Mesothelial cell of epicardium (in vitro differentiated cells): ENCODE results near the gene OR9I1. TPM values are rescaled to one million over a fixed set of nuclear protein-coding genes. Genes with fewer than 3 reads are reported as not detected.

Source experiments
- DNase-seq, 2 experiments: peaks; one replicate each; pipeline ENCODE4 v3.0.0; 2021; ENCODE audit warnings: low spot score in 2 of 2; ENCODE audit not compliant: unreplicated experiment in 2 of 2
- H3K27ac Mint-ChIP-seq: 2 replicates; pipeline ENCODE4 v1.8.0; 2021; ENCODE audit warnings: mixed read lengths
- H3K27me3 Mint-ChIP-seq: 2 replicates; pipeline ENCODE4 v1.8.0; 2021; ENCODE audit warnings: low read depth, mixed read lengths
- H3K36me3 Mint-ChIP-seq: 2 replicates; pipeline ENCODE4 v1.8.0; 2021; ENCODE audit warnings: mixed read lengths
- H3K4me1 Mint-ChIP-seq: 2 replicates; pipeline ENCODE4 v1.8.0; 2021; ENCODE audit warnings: mixed read lengths
- H3K4me3 Mint-ChIP-seq: 2 replicates; pipeline ENCODE4 v1.8.0; 2021; ENCODE audit warnings: mild to moderate bottlenecking, moderate library complexity, mixed read lengths
- H3K9me3 Mint-ChIP-seq: 2 replicates; pipeline ENCODE4 v1.8.0; 2021; ENCODE audit warnings: mixed read lengths
- CTCF ChIP-seq: fragments of 200-600 bp; sonication (generic); IDR thresholded peaks from one replicate; pipeline ENCODE4 v1.5.0; 2021; ENCODE audit warnings: antibody characterized with exemption; ENCODE audit not compliant: unreplicated experiment
- total RNA-seq: library from RNA; stranded (reverse); gene quantifications from 3 replicates; pipeline ENCODE4 v1.2.1, GENCODE V29; 2021

Gene OR9I1
- total RNA-seq, 1 donor from 2014 or later, result not detected

GRCh38 chr11:58142761-58143160 lies 17.4 kb upstream of the OR9I1 start:
- no peaks in the 10 kb centered on the region for H3K4me1 Mint-ChIP-seq
- H3K27me3 Mint-ChIP-seq, result peaks cover 2% of the 10 kb centered on the region

GRCh38 chr11:58135171-58135570 lies 9.8 kb upstream of the OR9I1 start:
- DNase-seq, result no peak
- no peak overlapping the region for H3K27ac Mint-ChIP-seq
- no peaks in the 10 kb centered on the region for H3K9me3 Mint-ChIP-seq
- H3K4me1 Mint-ChIP-seq, result no peaks in the 10 kb centered on the region
- H3K36me3 Mint-ChIP-seq, result no peaks in the 10 kb centered on the region
- H3K4me3 Mint-ChIP-seq, result no peak overlapping the region
- H3K27me3 Mint-ChIP-seq, result peaks cover 8% of the 10 kb centered on the region
- no peak for TF ChIP-seq CTCF

More at GRCh38 chr11:58142761-58143160, 17.4 kb upstream of the OR9I1 start:
- no peak for DNase-seq
- H3K36me3 Mint-ChIP-seq, result no peaks in the 10 kb centered on the region
- no peaks in the 10 kb centered on the region for H3K9me3 Mint-ChIP-seq
- TF ChIP-seq CTCF, result no peak
- H3K27ac Mint-ChIP-seq, result no peak overlapping the region
- H3K4me3 Mint-ChIP-seq, result no peak overlapping the region

GRCh38 chr11:58134151-58134550 lies 8.8 kb upstream of the OR9I1 start:
- Mint-ChIP-seq H3K4me1 (no peaks in the 10 kb centered on the region), H3K27ac (no peak overlapping the region), H3K4me3 (no peak overlapping the region), H3K9me3 (no peaks in the 10 kb centered on the region), H3K27me3 (peaks cover 8% of the 10 kb centered on the region), H3K36me3 (no peaks in the 10 kb centered on the region)
- TF ChIP-seq CTCF, result no peak
- DNase-seq, result no peak

- Mint-ChIP-seq H3K4me3 (no peak overlapping the region), H3K27me3 (peaks cover 6% of the 10 kb centered on the region)
Observed at GRCh38 chr11:58133309-58134076, 8.2 kb upstream of the OR9I1 start.

GRCh38 chr11:58127350-58127749 lies 2.0 kb upstream of the OR9I1 start:
- Mint-ChIP-seq H3K4me3 (no peak overlapping the region), H3K9me3 (no peaks in the 10 kb centered on the region), H3K4me1 (no peaks in the 10 kb centered on the region), H3K27ac (no peak overlapping the region), H3K36me3 (no peaks in the 10 kb centered on the region), H3K27me3 (no peaks in the 10 kb centered on the region)
- no peak for DNase-seq
- no peak for TF ChIP-seq CTCF

More at GRCh38 chr11:58133309-58134076, 8.2 kb upstream of the OR9I1 start:
- H3K36me3 Mint-ChIP-seq, result no peaks in the 10 kb centered on the region
- no peak for DNase-seq
- no peaks in the 10 kb centered on the region for H3K4me1 Mint-ChIP-seq
- no peak overlapping the region for H3K27ac Mint-ChIP-seq
- no peaks in the 10 kb centered on the region for H3K9me3 Mint-ChIP-seq
- TF ChIP-seq CTCF, result no peak
